ENCODE results near the gene ERN1.

DNA sequence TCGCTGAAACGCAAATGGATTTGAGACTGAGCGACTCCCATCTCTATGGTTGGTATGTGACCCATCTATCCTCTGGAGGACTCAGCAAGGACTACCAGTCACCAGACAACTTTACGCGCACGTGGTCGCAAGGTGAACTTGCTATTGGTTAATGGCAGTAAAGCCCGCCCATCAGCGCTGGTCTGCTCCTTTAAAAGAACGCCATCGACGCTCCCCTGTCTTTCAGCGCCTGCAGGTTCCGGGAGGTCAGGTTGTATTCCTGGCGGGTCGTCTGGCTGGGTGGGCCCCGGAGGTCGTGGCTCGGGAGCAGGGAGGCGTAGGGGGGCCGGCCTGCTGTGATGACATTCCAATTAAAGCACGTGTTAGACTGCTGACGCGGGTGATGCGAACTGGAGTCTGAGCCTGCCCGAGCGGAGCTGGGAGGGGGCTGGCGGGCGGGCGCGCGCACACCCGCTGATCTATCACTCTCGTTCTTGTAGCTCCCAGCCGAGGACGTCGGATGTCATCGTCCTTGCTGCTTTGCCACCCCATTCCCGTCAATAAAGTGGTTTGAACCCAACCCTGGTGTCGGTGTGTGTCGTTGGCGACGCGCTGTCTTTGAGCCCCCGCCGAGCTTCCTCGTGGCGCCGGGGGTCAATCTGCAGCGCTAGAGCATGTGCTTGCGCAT, 15.9 kb upstream of the ERN1 start:
- TF ChIP-seq CTCF (tag by site-specific recombination; IDR thresholded peaks at IDR 0.05) (no peak), ZNF785 (tag by site-specific recombination; IDR thresholded peaks at IDR 0.05) (no peak), ZNF10 (tag by site-specific recombination; IDR thresholded peaks at IDR 0.05) (no peak), ZNF624 (tag by site-specific recombination; IDR thresholded peaks at IDR 0.05) (no peak), MYNN (tag by site-specific recombination; IDR thresholded peaks at IDR 0.05; ENCODE audit: borderline replicate concordance) (peak; percentile 11; the same call in 1 of the 2 replicates), ZNF792 (tag by site-specific recombination; IDR thresholded peaks at IDR 0.05) (0 out of 2 replicates have a peak, but pooled peaks have one; percentile 15), ZBTB17 (tag by site-specific recombination; IDR thresholded peaks at IDR 0.05) (peak; percentile 96), ZNF366 (tag by site-specific recombination; conservative IDR thresholded peaks at IDR 0.05) (peak; percentile 28), ZFP3 (tag by site-specific recombination; IDR thresholded peaks at IDR 0.05; ENCODE audit: low read depth) (no peak), ZNF174 (tag by site-specific recombination; IDR thresholded peaks at IDR 0.05) (no peak)
- TF ChIP-seq, protein P1, sequence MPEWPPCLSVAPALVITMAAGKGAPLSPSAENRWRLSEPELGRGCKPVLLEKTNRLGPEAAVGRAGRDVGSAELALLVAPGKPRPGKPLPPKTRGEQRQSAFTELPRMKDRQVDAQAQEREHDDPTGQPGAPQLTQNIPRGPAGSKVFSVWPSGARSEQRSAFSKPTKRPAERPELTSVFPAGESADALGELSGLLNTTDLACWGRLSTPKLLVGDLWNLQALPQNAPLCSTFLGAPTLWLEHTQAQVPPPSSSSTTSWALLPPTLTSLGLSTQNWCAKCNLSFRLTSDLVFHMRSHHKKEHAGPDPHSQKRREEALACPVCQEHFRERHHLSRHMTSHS (tag by site-specific recombination; IDR thresholded peaks at IDR 0.05): no peak
- TF ChIP-seq, protein P2, sequence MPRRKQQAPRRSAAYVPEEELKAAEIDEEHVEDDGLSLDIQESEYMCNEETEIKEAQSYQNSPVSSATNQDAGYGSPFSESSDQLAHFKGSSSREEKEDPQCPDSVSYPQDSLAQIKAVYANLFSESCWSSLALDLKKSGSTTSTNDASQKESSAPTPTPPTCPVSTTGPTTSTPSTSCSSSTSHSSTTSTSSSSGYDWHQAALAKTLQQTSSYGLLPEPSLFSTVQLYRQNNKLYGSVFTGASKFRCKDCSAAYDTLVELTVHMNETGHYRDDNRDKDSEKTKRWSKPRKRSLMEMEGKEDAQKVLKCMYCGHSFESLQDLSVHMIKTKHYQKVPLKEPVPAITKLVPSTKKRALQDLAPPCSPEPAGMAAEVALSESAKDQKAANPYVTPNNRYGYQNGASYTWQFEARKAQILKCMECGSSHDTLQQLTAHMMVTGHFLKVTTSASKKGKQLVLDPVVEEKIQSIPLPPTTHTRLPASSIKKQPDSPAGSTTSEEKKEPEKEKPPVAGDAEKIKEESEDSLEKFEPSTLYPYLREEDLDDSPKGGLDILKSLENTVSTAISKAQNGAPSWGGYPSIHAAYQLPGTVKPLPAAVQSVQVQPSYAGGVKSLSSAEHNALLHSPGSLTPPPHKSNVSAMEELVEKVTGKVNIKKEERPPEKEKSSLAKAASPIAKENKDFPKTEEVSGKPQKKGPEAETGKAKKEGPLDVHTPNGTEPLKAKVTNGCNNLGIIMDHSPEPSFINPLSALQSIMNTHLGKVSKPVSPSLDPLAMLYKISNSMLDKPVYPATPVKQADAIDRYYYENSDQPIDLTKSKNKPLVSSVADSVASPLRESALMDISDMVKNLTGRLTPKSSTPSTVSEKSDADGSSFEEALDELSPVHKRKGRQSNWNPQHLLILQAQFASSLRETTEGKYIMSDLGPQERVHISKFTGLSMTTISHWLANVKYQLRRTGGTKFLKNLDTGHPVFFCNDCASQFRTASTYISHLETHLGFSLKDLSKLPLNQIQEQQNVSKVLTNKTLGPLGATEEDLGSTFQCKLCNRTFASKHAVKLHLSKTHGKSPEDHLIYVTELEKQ (tag by site-specific recombination; IDR thresholded peaks at IDR 0.05; ENCODE audit: borderline replicate concordance): no peak

Measured in HEK293 (cell line).